Activated CD8-positive, alpha-beta T cell treated with anti-CD3 and anti-CD28 coated beads for 36 hours (primary cell): ENCODE results near the gene KMT2B. TPM values are rescaled to one million over a fixed set of nuclear protein-coding genes. Genes with fewer than 3 reads are reported as not detected.

Experiments
- ATAC-seq: fragments of 200-7000 bp; cut with Tn5 transposase; one replicate; pipeline ENCODE4 v1.10.0; 2021; ENCODE audit warnings: mild to moderate bottlenecking, moderate library complexity
- CTCF ChIA-PET: fragments of 350-600 bp; sonication (Branson Sonifier 250); formaldehyde crosslinking; loops from one replicate; lab custom pipeline; 2021; ENCODE audit warnings: antibody characterized with exemption; lab: Charles Lee
- POLR2A ChIA-PET: fragments of 350-600 bp; sonication (Branson Sonifier 250); formaldehyde crosslinking; loops from one replicate; lab custom pipeline; 2021; ENCODE audit warnings: antibody characterized with exemption; lab: Charles Lee
- DNase-seq: peaks from one replicate; pipeline ENCODE4 v3.0.0-alpha.2; 2020
- H3K27ac Mint-ChIP-seq: one replicate; pipeline ENCODE4 v1.8.0; 2021; ENCODE audit warnings: mild to moderate bottlenecking, mixed read lengths
- H3K27me3 Mint-ChIP-seq: one replicate; pipeline ENCODE4 v1.8.0; 2021; ENCODE audit warnings: mixed read lengths
- H3K36me3 Mint-ChIP-seq: one replicate; pipeline ENCODE4 v1.8.0; 2021; ENCODE audit warnings: low read depth, mixed read lengths
- H3K4me1 Mint-ChIP-seq: one replicate; pipeline ENCODE4 v1.8.0; 2021; ENCODE audit warnings: low read depth, mixed read lengths
- H3K4me3 Mint-ChIP-seq: one replicate; pipeline ENCODE4 v1.8.0; 2021; ENCODE audit warnings: mild to moderate bottlenecking, moderate library complexity, mixed read lengths
- H3K9me3 Mint-ChIP-seq: one replicate; pipeline ENCODE4 v1.8.0; 2021; ENCODE audit warnings: mixed read lengths
- CTCF ChIP-seq: fragments of 200-600 bp; IDR thresholded peaks from one replicate; pipeline ENCODE4 v1.8.0; 2022; ENCODE audit warnings: antibody characterized with exemption, mild to moderate bottlenecking
- intact Hi-C: fragments of 100-400 bp; cut with micrococcal nuclease; formaldehyde crosslinking; loops from one replicate; pipeline ENCODE4 v1.10.0; 2022
- total RNA-seq, 2 experiments: library from RNA; stranded (reverse); gene quantifications; one replicate each; pipeline ENCODE4 v1.2.3, GENCODE V29; 2021

KMT2B gene
- total RNA-seq, 2 experiments from 2014 or later, result 62.9 to 63.6 TPM

GRCh38 chr19:35777086-35777841, 59.5 kb downstream of the KMT2B start:
- peaks cover 10% of the 10 kb centered on the region for H3K4me1 Mint-ChIP-seq
- TF ChIP-seq CTCF, result no peak
- POLR2A ChIA-PET, result interaction anchor here (1.0 to 1.3 kb wide), 3 partner anchors 14 to 93 kb away, joined by 3 to 4 read pairs (median 3); no protein-coding TSS in a partner anchor
- H3K9me3 Mint-ChIP-seq, result no peaks in the 10 kb centered on the region
- intact Hi-C loops, result no loop called here
- no peak overlapping the region for H3K27ac Mint-ChIP-seq
- H3K36me3 Mint-ChIP-seq, result no peaks in the 10 kb centered on the region
- DNase-seq (no peak), ATAC-seq (no peak)
- peak overlapping the region; percentile 13 for H3K4me3 Mint-ChIP-seq
- no peaks in the 10 kb centered on the region for H3K27me3 Mint-ChIP-seq
- CTCF ChIA-PET, result no interaction called here

GRCh38 chr19:35777961-35778360, 60.2 kb downstream of the KMT2B start:
- Mint-ChIP-seq H3K27ac (no peak overlapping the region), H3K36me3 (no peaks in the 10 kb centered on the region), H3K4me3 (no peak overlapping the region), H3K27me3 (no peaks in the 10 kb centered on the region), H3K4me1 (peaks cover 10% of the 10 kb centered on the region), H3K9me3 (no peaks in the 10 kb centered on the region)
- CTCF ChIA-PET, result no interaction called here
- DNase-seq (no peak), ATAC-seq (no peak)
- TF ChIP-seq CTCF, result no peak
- POLR2A ChIA-PET, result interaction anchor here (0.9 to 1.0 kb wide), 2 partner anchors 11 to 57 kb away, joined by 3 read pairs; no protein-coding TSS in a partner anchor
- intact Hi-C loops, result no loop called here

GRCh38 chr19:35779033-35779432, 61.2 kb downstream of the KMT2B start:
- POLR2A ChIA-PET, result no interaction called here
- H3K27me3 Mint-ChIP-seq, result no peaks in the 10 kb centered on the region

GRCh38 chr19:35780058-35780457, 62.3 kb downstream of the KMT2B start:
- no peak for TF ChIP-seq CTCF
- CTCF ChIA-PET, result no interaction called here
- no peaks in the 10 kb centered on the region for H3K36me3 Mint-ChIP-seq
- no peaks in the 10 kb centered on the region for H3K9me3 Mint-ChIP-seq
- H3K4me1 Mint-ChIP-seq, result peaks cover 4% of the 10 kb centered on the region
- H3K4me3 Mint-ChIP-seq, result no peak overlapping the region
- no peak overlapping the region for H3K27ac Mint-ChIP-seq
- ATAC-seq (no peak), DNase-seq (no peak)
- intact Hi-C loops, result no loop called here
- no peaks in the 10 kb centered on the region for H3K27me3 Mint-ChIP-seq
- POLR2A ChIA-PET, result interaction anchor here (1.4 kb wide), 1 partner anchor 14 kb away, joined by 4 read pairs; no protein-coding TSS in a partner anchor

More at GRCh38 chr19:35779033-35779432, 61.2 kb downstream of the KMT2B start:
- H3K27ac Mint-ChIP-seq, result no peak overlapping the region
- peaks cover 10% of the 10 kb centered on the region for H3K4me1 Mint-ChIP-seq
- no peak for DNase-seq
- CTCF ChIA-PET, result interaction anchor here (0.9 kb wide), 1 partner anchor 86 kb away, joined by 3 read pairs; no protein-coding TSS in a partner anchor
- H3K4me3 Mint-ChIP-seq, result no peak overlapping the region
- no peak for TF ChIP-seq CTCF
- no peaks in the 10 kb centered on the region for H3K36me3 Mint-ChIP-seq
- intact Hi-C loops, result no loop called here
- no peaks in the 10 kb centered on the region for H3K9me3 Mint-ChIP-seq
- ATAC-seq, result no peak

GRCh38 chr19:35780717-35781116, 62.9 kb downstream of the KMT2B start:
- TF ChIP-seq CTCF, result no peak
- no peaks in the 10 kb centered on the region for H3K27me3 Mint-ChIP-seq
- ChIA-PET POLR2A (interaction anchor here (1.4 kb wide), 1 partner anchor 15 kb away, joined by 4 read pairs; no protein-coding TSS in a partner anchor), CTCF (no interaction called here)
- peaks cover 4% of the 10 kb centered on the region for H3K4me1 Mint-ChIP-seq
- ATAC-seq (no peak), DNase-seq (no peak)
- no peak overlapping the region for H3K4me3 Mint-ChIP-seq
- no peaks in the 10 kb centered on the region for H3K9me3 Mint-ChIP-seq
- no peaks in the 10 kb centered on the region for H3K36me3 Mint-ChIP-seq
- intact Hi-C loops, result no loop called here
- H3K27ac Mint-ChIP-seq, result no peak overlapping the region
